Measurements from ENCODE around the gene BPI. TPM values are rescaled to one million over a fixed set of nuclear protein-coding genes. Genes with fewer than 3 reads are reported as not detected.
"Not testable (repeated sequence)": the region's sequence is repeated elsewhere in the genome, so short reads cannot be mapped to it uniquely, and the experiment has no call there.

The BPI gene
- total RNA-seq, 3 donors from 2014 or later, result not detected

DNA sequence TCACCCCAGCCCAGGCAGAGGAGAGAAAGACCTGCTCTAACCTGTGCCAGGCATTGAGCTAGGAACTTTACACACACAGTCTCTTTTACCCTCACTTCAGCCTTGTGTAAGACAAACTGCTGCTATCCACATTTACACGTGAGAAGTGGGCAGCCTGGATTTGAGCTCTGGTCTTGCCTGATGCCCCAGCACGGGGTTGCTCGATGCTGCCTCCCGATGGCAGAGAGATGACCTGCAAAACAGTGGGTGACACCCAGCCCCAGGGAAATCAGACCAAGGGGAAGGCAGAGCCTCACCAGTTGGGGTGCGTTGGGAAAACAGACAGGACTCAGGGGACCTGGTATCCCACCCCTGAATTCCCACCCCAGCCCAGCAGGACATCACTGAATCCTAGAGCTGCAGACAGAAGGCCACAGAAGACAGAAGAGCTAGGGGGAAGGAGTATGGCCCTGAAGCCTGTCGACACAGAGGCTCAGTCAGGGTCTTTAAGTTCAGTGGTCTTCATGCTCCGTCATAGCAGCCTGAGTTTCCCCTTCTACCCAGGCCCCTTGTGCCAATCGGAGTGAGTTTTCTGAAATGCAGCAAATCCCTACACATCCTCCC is 990 bp downstream of the BPI start:
- H3K9me3 Mint-ChIP-seq, result no peaks in the 10 kb centered on the region
- ATAC-seq (no peak), DNase-seq (no peak)
- H3K4me3 Mint-ChIP-seq, result no peak overlapping the region
- peaks cover 12% of the 10 kb centered on the region for H3K4me1 Mint-ChIP-seq (ENCODE audit: low read depth)
- H3K36me3 Mint-ChIP-seq (ENCODE audit: insufficient read depth), result no peaks in the 10 kb centered on the region
- H3K27me3 Mint-ChIP-seq (ENCODE audit: low read depth), result peaks cover 69% of the 10 kb centered on the region

DNA sequence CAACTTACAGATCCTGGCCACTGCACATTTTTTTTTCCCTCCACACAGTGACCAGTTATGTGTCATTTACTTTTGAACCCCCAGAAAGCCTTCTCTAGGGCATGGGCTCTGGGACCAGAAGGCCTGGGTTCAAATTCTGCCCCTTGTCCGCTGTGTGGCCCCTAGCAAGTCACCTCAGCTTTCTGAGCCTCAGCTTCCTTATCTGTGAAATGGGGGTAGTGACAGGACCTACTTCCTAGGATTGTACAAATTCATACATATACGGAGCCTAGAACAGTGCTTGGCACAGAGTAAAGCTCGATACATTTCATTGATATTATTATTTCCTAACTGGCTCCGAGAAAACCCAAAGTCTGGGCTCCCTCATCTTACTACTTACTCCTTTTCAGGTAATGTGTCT is 1.6 kb downstream of the BPI start:
- Mint-ChIP-seq H3K9me3 (no peaks in the 10 kb centered on the region), H3K4me1 (ENCODE audit: low read depth) (peaks cover 12% of the 10 kb centered on the region), H3K4me3 (no peak overlapping the region), H3K36me3 (ENCODE audit: insufficient read depth) (no peaks in the 10 kb centered on the region), H3K27me3 (ENCODE audit: low read depth) (peaks cover 67% of the 10 kb centered on the region)
- DNase-seq (no peak), ATAC-seq (no peak)

DNA sequence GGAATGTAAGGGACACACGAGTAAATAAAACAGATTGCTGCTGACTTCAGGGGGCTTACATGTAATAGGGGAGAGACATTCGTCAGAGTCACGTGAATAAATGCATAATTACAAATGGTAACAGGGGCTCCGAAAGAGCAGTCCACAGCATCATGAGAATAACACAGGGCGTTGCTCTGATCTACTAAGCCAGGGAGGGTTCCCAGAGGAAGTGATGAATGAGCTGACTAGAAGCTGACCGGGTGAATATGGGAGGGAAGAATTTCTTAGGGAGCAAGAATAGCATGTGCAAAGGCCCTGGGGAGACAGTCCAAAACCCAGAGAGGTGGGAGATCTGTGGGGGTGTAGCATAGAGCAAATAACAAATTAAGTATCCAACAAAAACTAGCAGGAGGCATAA is 2.4 kb downstream of the BPI start:
- no peak overlapping the region for H3K4me3 Mint-ChIP-seq
- no peaks in the 10 kb centered on the region for H3K9me3 Mint-ChIP-seq
- peaks cover 12% of the 10 kb centered on the region for H3K4me1 Mint-ChIP-seq (ENCODE audit: low read depth)
- DNase-seq (no peak), ATAC-seq (no peak)
- no peaks in the 10 kb centered on the region for H3K36me3 Mint-ChIP-seq (ENCODE audit: insufficient read depth)
- peaks cover 62% of the 10 kb centered on the region for H3K27me3 Mint-ChIP-seq (ENCODE audit: low read depth)

DNA sequence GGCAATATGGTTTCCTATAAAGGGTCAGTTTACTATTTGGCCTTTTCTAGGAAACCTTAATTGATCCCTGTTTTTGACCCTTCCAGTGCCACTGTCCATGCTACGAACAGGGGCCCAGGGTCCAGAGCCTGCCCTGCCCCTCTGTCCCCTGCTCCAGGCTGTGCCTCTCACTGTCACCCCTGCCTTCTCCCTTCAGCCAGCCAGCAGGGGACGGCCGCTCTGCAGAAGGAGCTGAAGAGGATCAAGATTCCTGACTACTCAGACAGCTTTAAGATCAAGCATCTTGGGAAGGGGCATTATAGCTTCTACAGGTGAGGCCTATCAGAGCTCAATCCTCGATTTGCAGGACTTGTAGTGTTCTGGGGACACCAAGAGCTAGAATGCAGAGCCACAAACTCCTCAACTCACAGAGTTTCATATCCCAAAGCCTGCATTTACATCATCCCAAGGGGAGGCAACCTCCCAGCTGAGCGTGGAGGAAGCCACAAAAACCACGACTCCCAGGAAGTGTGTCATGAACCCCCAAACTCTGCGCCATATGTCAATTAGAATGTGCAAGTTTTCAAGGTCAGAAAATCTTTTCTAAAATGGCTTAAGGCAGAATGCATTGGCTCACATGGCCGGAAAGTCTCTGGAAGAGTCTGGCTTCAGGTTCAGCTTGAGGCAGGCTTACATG is 3.6 kb downstream of the BPI start:
- no peak for ATAC-seq
- Mint-ChIP-seq H3K27me3 (ENCODE audit: low read depth) (peaks cover 62% of the 10 kb centered on the region), H3K4me1 (ENCODE audit: low read depth) (peaks cover 12% of the 10 kb centered on the region), H3K9me3 (no peaks in the 10 kb centered on the region), H3K36me3 (ENCODE audit: insufficient read depth) (no peaks in the 10 kb centered on the region), H3K4me3 (no peak overlapping the region)
- no peak for DNase-seq

DNA sequence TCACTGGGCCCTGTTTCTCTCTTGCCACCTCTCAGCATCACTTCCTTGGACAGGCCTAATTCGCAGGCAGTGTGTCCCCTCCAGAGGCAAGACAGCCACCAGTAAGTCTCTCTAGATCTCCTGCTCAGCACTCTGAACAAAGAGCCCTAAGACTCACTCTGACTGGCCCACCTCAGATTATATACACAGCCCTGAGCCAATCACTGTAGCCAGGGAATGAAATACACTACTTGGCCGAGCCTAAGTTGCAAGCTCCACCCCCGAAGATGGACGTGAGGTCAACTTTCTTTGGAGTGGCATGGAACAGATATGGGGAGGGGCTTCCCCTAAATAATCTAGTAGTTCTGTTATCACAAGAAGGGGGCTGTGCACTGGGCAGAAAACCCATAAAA is 4.1 kb downstream of the BPI start:
- ATAC-seq, result no peak
- no peak for DNase-seq
- Mint-ChIP-seq H3K4me1 (ENCODE audit: low read depth) (peaks cover 12% of the 10 kb centered on the region), H3K4me3 (no peak overlapping the region), H3K27me3 (ENCODE audit: low read depth) (peaks cover 59% of the 10 kb centered on the region), H3K36me3 (ENCODE audit: insufficient read depth) (no peaks in the 10 kb centered on the region), H3K9me3 (no peaks in the 10 kb centered on the region)

DNA sequence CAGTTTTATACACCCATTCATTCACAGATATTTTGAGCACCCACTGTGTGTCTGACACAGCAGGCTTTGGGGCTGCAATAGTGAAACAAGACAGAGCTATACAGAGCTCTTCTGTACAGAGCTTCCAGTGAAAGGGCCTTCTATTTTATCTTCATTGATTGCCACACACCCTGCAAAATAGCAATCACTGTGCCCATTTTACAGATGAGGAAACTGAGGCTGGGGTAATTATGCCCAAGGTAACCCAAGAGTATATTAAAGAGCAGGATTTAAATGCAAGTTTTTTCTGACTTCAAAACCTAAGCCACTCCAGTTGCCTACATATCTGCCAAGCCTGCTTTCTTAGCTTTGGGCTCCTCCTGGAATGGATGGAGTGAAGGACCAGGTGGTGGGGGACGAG is 4.5 kb downstream of the BPI start:
- no peak overlapping the region for H3K4me3 Mint-ChIP-seq
- H3K27me3 Mint-ChIP-seq (ENCODE audit: low read depth), result peaks cover 55% of the 10 kb centered on the region
- peaks cover 10% of the 10 kb centered on the region for H3K4me1 Mint-ChIP-seq (ENCODE audit: low read depth)
- ATAC-seq (no peak), DNase-seq (no peak)
- no peaks in the 10 kb centered on the region for H3K36me3 Mint-ChIP-seq (ENCODE audit: insufficient read depth)
- no peaks in the 10 kb centered on the region for H3K9me3 Mint-ChIP-seq

DNA sequence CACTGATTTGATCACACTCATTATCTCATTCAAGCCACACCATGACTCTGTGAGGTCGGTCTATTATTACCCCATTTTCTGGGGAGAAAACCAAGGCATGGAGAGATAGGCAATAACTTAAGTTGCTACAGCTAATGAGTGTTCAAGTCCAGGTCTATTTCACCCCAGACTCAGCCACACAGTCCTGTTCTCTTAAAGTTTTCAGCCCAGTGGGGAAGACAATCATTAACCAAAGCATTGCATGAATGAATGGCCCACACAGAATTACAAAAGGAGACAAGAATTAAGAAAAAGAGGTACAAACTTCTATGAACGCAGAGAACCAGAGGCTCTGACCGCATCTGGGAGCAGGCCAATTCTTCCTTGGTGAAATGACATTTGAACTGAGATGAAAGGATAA is 7.1 kb downstream of the BPI start:
- H3K36me3 Mint-ChIP-seq (ENCODE audit: insufficient read depth), result no peaks in the 10 kb centered on the region
- DNase-seq, result no peak
- ATAC-seq, result no peak
- no peaks in the 10 kb centered on the region for H3K4me1 Mint-ChIP-seq (ENCODE audit: low read depth)
- H3K27me3 Mint-ChIP-seq (ENCODE audit: low read depth), result peaks cover 33% of the 10 kb centered on the region
- H3K9me3 Mint-ChIP-seq, result no peaks in the 10 kb centered on the region
- H3K4me3 Mint-ChIP-seq, result no peak overlapping the region

DNA sequence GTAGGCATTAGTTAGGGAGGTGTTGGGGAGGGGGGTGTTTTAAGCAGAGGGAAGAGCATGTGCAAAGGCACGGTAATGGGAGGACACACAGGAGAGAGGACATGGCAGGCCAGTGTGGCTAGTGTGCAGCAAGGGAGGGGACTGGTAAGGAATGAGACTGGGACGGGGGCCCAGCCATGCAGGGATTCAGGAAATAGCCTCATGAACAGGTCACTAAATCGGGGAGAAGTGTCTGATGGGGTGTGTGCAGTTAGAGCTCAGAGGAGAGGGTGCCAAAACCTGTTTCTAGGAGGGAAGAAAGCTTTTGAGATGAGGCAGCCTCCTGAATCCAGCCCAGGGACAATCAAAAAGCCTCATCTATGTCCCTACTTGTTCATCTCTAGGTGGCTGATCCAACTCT is 7.5 kb downstream of the BPI start:
- Mint-ChIP-seq H3K4me3 (no peak overlapping the region), H3K36me3 (ENCODE audit: insufficient read depth) (no peaks in the 10 kb centered on the region), H3K4me1 (ENCODE audit: low read depth) (no peaks in the 10 kb centered on the region), H3K27me3 (ENCODE audit: low read depth) (peaks cover 31% of the 10 kb centered on the region), H3K9me3 (no peaks in the 10 kb centered on the region)
- DNase-seq (no peak), ATAC-seq (no peak)

DNA sequence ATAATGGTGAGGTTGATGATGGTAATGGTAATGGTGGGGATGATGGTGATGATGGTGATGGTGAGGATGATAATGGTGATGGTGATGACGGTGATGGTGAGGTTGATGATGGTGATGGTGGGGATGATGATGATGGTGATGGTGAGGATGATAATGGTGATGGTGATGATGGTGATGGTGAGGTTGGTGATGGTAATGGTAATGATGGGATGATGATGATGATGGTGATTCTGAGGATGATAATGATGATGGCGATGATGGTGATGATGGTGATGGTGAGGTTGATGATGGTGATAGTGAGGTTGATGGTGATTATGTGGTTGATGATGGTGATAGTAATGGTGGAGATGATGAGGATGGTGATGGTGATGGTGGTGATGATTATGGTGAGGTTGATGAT is 9.7 kb downstream of the BPI start:
- peaks cover 28% of the 10 kb centered on the region for H3K27me3 Mint-ChIP-seq (ENCODE audit: low read depth)
- no peak overlapping the region for H3K4me3 Mint-ChIP-seq
- no peaks in the 10 kb centered on the region for H3K36me3 Mint-ChIP-seq (ENCODE audit: insufficient read depth)
- no peaks in the 10 kb centered on the region for H3K4me1 Mint-ChIP-seq (ENCODE audit: low read depth)
- no peaks in the 10 kb centered on the region for H3K9me3 Mint-ChIP-seq
- ATAC-seq (no peak), DNase-seq (no peak)

DNA sequence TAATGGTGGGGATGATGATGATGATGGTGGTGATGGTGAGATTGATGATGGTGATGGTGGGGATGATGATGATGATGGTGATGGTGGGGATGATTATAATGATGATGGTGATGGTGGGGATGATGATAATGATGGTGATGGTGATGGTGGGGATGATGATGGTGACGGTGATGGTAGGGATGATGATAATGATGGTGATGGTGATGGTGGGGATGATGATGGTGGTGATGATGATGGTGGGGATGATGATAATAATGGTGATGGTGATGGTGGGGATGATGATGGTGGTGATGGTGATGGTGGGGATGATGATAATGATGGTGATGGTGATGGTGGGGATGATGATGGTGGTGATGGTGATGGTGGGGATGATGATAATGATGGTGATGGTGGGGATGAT is 10.4 kb downstream of the BPI start:
- peaks cover 23% of the 10 kb centered on the region for H3K27me3 Mint-ChIP-seq (ENCODE audit: low read depth)
- not testable (repeated sequence) for H3K4me3 Mint-ChIP-seq; H3K4me1 Mint-ChIP-seq (ENCODE audit: low read depth); DNase-seq; ATAC-seq; H3K36me3 Mint-ChIP-seq (ENCODE audit: insufficient read depth); H3K9me3 Mint-ChIP-seq

DNA sequence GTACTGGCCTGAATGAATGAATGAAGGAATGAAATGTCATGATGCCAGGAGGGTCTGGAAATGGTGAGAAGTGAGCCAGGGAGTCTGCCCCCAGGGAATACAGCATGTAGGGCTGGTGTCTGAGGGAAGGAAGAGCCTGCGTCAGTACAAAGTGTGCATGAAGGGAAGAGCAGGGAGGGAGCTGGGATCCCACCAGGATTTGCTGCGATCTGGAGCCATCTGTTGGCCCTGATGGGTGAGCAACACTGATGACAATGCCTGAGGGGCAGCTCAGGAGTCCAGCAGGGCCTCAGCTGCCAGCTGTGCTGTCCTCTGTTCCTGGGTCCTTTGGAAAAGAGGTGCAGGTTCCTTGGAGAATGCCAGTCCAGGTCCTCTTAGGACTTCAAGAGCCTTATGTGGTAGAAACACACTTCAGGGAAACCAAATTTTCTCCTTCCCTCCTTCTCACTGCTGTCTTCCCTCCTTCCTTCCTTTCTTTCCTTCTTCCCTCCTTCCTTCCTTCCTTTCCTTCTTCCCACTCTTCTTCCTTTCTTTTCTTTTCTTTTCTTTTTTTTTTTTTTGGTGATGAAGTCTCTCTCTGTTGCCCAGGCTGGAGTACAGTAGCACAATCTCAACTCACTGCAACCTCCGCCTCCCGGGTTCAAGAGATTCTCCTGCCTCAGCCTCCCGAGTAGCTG is 11.5 kb downstream of the BPI start:
- ATAC-seq (no peak), DNase-seq (no peak)
- Mint-ChIP-seq H3K4me3 (no peak overlapping the region), H3K27me3 (ENCODE audit: low read depth) (peaks cover 27% of the 10 kb centered on the region), H3K36me3 (ENCODE audit: insufficient read depth) (no peaks in the 10 kb centered on the region), H3K4me1 (ENCODE audit: low read depth) (no peaks in the 10 kb centered on the region), H3K9me3 (no peaks in the 10 kb centered on the region)

DNA sequence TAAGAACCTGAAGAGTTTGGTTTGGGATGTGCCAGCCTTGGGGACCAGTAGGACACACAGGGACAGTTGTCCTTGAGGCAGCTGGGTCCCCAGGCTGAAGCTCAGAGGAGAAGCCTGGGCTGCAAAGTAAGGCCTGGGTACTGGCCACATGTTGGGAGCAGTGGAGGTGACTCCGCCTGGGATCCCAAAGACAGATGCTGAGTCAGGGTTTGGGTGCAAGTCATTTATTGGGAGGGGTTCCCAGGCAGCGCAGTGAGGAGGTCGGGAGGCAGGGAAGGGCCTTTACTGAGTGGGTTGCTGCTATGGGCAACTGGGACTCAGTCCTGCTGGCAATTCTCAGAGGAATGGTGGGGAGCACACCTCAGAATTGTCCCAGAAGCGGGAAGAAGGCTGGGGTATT is 12.4 kb downstream of the BPI start:
- ATAC-seq (no peak), DNase-seq (no peak)
- H3K4me3 Mint-ChIP-seq, result no peak overlapping the region
- H3K27me3 Mint-ChIP-seq (ENCODE audit: low read depth), result peaks cover 26% of the 10 kb centered on the region
- H3K4me1 Mint-ChIP-seq (ENCODE audit: low read depth), result no peaks in the 10 kb centered on the region
- H3K36me3 Mint-ChIP-seq (ENCODE audit: insufficient read depth), result no peaks in the 10 kb centered on the region
- no peaks in the 10 kb centered on the region for H3K9me3 Mint-ChIP-seq

DNA sequence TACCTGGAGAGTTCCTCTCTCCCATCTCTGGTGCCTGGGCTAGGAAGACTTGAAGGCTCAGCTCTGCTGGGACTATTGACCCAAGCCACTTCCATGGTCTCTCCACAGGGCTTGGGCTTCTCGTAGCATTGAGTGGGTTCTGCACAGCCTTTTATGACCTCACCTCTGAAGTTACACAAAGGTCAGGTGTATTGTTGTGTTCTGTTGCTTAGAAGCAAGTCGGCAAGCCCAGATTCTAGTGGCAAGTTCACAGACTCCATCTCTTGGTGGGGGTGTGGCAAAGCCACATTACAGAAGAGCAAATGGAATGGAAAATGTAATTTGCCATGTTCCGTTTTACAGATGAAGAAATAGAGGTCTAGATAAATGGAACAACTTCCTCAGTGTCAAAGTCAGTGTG is 13.5 kb downstream of the BPI start:
- Mint-ChIP-seq H3K4me1 (ENCODE audit: low read depth) (no peaks in the 10 kb centered on the region), H3K27me3 (ENCODE audit: low read depth) (peaks cover 25% of the 10 kb centered on the region), H3K36me3 (ENCODE audit: insufficient read depth) (no peaks in the 10 kb centered on the region), H3K9me3 (no peaks in the 10 kb centered on the region), H3K4me3 (no peak overlapping the region)
- DNase-seq, result no peak
- ATAC-seq, result no peak

DNA sequence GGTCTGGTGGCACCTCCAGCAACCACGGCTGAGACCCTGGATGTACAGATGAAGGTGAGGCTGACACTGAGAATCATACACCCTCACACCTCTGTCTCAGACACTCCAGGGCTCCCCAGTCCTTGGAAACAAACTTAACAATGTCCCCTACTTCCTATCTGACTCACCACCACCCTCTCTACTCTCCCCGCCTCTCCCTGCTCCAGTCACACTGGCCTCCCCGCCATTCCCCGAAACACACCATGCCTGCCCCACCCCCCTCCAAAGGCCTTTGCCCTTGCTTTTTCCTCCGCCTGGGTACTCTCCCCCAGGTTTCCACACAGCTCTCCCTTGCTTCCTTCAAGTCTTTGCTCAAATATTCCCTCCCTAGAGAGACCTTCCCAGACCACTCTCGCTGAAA is 16.3 kb downstream of the BPI start:
- no peaks in the 10 kb centered on the region for H3K36me3 Mint-ChIP-seq (ENCODE audit: insufficient read depth)
- H3K9me3 Mint-ChIP-seq, result no peaks in the 10 kb centered on the region
- ATAC-seq (no peak), DNase-seq (no peak)
- H3K4me1 Mint-ChIP-seq (ENCODE audit: low read depth), result no peaks in the 10 kb centered on the region
- peaks cover 27% of the 10 kb centered on the region for H3K27me3 Mint-ChIP-seq (ENCODE audit: low read depth)
- no peak overlapping the region for H3K4me3 Mint-ChIP-seq

DNA sequence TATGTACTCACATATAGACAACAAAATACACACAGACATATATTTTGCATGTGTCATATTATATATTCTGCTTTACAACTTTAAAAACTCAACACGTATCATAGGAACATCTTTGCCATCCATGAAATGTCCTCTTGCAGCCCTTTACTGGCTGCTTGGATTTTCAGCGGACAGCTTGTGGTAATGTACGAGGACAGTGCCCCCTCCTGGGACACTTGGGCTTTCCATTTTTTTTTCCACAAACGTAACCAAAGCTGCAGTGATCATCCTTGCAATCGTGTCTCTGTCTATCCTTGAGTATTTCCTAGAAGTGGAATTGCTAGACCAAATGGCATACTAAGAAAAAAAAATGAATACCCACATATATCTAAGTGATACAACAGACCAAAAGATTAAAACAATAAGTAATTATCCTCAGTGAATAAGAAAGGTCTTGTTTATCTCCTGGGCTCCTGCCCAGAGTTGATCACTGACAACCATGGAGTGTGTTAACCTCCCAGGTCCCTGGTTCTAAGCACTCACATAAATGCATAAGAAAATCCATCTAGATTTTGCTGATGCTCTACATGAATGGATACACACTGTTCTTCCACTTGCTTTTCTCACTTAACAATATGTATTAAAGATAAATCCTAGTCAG is 18.1 kb downstream of the BPI start:
- DNase-seq (no peak), ATAC-seq (no peak)
- H3K36me3 Mint-ChIP-seq (ENCODE audit: insufficient read depth), result no peaks in the 10 kb centered on the region
- H3K27me3 Mint-ChIP-seq (ENCODE audit: low read depth), result peaks cover 22% of the 10 kb centered on the region
- no peaks in the 10 kb centered on the region for H3K9me3 Mint-ChIP-seq
- H3K4me1 Mint-ChIP-seq (ENCODE audit: low read depth), result no peaks in the 10 kb centered on the region
- H3K4me3 Mint-ChIP-seq, result no peak overlapping the region

All from activated T-cell treated with anti-CD3 and anti-CD28 coated beads, Interleukin-2, amount 50 U/mL, for 4 hours (primary cell).